ENCODE data around the gene LASP1.

- TF ChIP-seq, protein P1, sequence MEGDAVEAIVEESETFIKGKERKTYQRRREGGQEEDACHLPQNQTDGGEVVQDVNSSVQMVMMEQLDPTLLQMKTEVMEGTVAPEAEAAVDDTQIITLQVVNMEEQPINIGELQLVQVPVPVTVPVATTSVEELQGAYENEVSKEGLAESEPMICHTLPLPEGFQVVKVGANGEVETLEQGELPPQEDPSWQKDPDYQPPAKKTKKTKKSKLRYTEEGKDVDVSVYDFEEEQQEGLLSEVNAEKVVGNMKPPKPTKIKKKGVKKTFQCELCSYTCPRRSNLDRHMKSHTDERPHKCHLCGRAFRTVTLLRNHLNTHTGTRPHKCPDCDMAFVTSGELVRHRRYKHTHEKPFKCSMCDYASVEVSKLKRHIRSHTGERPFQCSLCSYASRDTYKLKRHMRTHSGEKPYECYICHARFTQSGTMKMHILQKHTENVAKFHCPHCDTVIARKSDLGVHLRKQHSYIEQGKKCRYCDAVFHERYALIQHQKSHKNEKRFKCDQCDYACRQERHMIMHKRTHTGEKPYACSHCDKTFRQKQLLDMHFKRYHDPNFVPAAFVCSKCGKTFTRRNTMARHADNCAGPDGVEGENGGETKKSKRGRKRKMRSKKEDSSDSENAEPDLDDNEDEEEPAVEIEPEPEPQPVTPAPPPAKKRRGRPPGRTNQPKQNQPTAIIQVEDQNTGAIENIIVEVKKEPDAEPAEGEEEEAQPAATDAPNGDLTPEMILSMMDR (IDR thresholded peaks at IDR 0.05): no peak
- TF ChIP-seq EP300 (IDR thresholded peaks at IDR 0.05) (no peak), POLR2AphosphoS5 (IDR thresholded peaks at IDR 0.05) (no peak), POLR2A (IDR thresholded peaks at IDR 0.05) (no peak)
Measured at GRCh38 chr17:38910325-38910724, 40.5 kb downstream of the LASP1 start.
